Measurements from ENCODE around the gene ENTPD6.
"Not testable (repeated sequence)": the region's sequence is repeated elsewhere in the genome, so short reads cannot be mapped to it uniquely, and the experiment has no call there.

- TF ChIP-seq EZH2 (IDR thresholded peaks at IDR 0.05; ENCODE audit: insufficient read depth, poor library complexity, severe bottlenecking); EZH2phosphoT487 (IDR thresholded peaks at IDR 0.05; ENCODE audit: insufficient read depth, low read depth): not testable (repeated sequence)
These were observed 29.3 kb upstream of the ENTPD6 start for GRCh38 chr20:25166105-25166782.
